Parathyroid adenoma (tissue), 2 donors: ENCODE results near the gene TNNC2.

Experiments
- H2AFZ ChIP-seq: fragments of 300-600 bp; sonication (generic); one replicate; pipeline ENCODE4 v1.7.0; 2017; ENCODE audit warnings: antibody characterized with exemption, mild to moderate bottlenecking
- H3K27ac ChIP-seq: fragments of 300-600 bp; sonication (generic); one replicate; pipeline ENCODE4 v1.7.0; 2017
- H3K27me3 ChIP-seq: fragments of 300-600 bp; sonication (generic); one replicate; pipeline ENCODE4 v1.7.0; 2017; ENCODE audit warnings: low read length; ENCODE audit not compliant: control insufficient read depth, insufficient read depth
- H3K36me3 ChIP-seq: fragments of 300-600 bp; sonication (generic); one replicate; pipeline ENCODE4 v1.7.0; 2017; ENCODE audit warnings: low read length; ENCODE audit not compliant: control insufficient read depth, insufficient read depth
- H3K4me1 ChIP-seq: fragments of 300-600 bp; sonication (generic); one replicate; pipeline ENCODE4 v1.7.0; 2017; ENCODE audit warnings: control low read depth
- H3K4me2 ChIP-seq: fragments of 300-600 bp; sonication (generic); one replicate; pipeline ENCODE4 v1.7.0; 2017; ENCODE audit warnings: low read length
- H3K4me3 ChIP-seq: fragments of 300-600 bp; sonication (generic); one replicate; pipeline ENCODE4 v1.7.0; 2017; ENCODE audit warnings: low read depth, low read length
- H3K79me2 ChIP-seq: fragments of 300-600 bp; sonication (generic); one replicate; pipeline ENCODE4 v1.7.0; 2017; ENCODE audit warnings: control low read depth
- H3K9ac ChIP-seq: fragments of 300-600 bp; sonication (generic); one replicate; pipeline ENCODE4 v1.7.0; 2017; ENCODE audit warnings: mild to moderate bottlenecking
- H3K9me3 ChIP-seq: fragments of 300-600 bp; sonication (generic); one replicate; pipeline ENCODE4 v1.7.0; 2017; ENCODE audit warnings: low read length; ENCODE audit not compliant: control insufficient read depth
- TF ChIP-seq, protein P1 (sequence below): fragments of 300-600 bp; sonication (generic); IDR thresholded peaks from one replicate; pipeline ENCODE4 v1.7.0; 2017; ENCODE audit warnings: antibody characterized with exemption, mild to moderate bottlenecking
- donor health status: primary hyperparathyroidism.

The TNNC2 gene

GRCh38 chr20:45775411-45775810 lies 51.7 kb downstream of the TNNC2 start:
- Histone ChIP-seq H3K9me3 (no peaks in the 10 kb centered on the region), H3K4me3 (no peak overlapping the region), H3K4me1 (peaks cover 6% of the 10 kb centered on the region), H2AFZ (no peak overlapping the region), H3K36me3 (no peaks in the 10 kb centered on the region), H3K4me2 (no peak overlapping the region), H3K27ac (no peak overlapping the region), H3K79me2 (no peaks in the 10 kb centered on the region), H3K9ac (no peak overlapping the region), H3K27me3 (no peaks in the 10 kb centered on the region)
- TF ChIP-seq, protein P1, sequence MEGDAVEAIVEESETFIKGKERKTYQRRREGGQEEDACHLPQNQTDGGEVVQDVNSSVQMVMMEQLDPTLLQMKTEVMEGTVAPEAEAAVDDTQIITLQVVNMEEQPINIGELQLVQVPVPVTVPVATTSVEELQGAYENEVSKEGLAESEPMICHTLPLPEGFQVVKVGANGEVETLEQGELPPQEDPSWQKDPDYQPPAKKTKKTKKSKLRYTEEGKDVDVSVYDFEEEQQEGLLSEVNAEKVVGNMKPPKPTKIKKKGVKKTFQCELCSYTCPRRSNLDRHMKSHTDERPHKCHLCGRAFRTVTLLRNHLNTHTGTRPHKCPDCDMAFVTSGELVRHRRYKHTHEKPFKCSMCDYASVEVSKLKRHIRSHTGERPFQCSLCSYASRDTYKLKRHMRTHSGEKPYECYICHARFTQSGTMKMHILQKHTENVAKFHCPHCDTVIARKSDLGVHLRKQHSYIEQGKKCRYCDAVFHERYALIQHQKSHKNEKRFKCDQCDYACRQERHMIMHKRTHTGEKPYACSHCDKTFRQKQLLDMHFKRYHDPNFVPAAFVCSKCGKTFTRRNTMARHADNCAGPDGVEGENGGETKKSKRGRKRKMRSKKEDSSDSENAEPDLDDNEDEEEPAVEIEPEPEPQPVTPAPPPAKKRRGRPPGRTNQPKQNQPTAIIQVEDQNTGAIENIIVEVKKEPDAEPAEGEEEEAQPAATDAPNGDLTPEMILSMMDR = no peak

- no peaks in the 10 kb centered on the region for H3K9me3 ChIP-seq
- H3K79me2 ChIP-seq = no peaks in the 10 kb centered on the region
- no peak overlapping the region for H3K9ac ChIP-seq
- no peaks in the 10 kb centered on the region for H3K36me3 ChIP-seq
- H3K4me1 ChIP-seq = peaks cover 6% of the 10 kb centered on the region
- no peak overlapping the region for H3K27ac ChIP-seq
- TF ChIP-seq, protein P1 = no peak
- no peak overlapping the region for H3K4me3 ChIP-seq
- H3K4me2 ChIP-seq = no peak overlapping the region
- H2AFZ ChIP-seq = no peak overlapping the region
- H3K27me3 ChIP-seq = no peaks in the 10 kb centered on the region
These were observed 52.2 kb downstream of the TNNC2 start for GRCh38 chr20:45774945-45775344.
